HG03521 (cell line): Measurements from ENCODE around the gene ALDH7A1.
"Not testable (repeated sequence)": the region's sequence is repeated elsewhere in the genome, so short reads cannot be mapped to it uniquely, and the experiment has no call there.

Source experiments
- ATAC-seq: cut with Tn5 transposase; IDR thresholded peaks from one replicate; pipeline ENCODE4 v1.9.1; 2021; ENCODE audit warnings: mild to moderate bottlenecking, moderate library complexity; ENCODE audit not compliant: unreplicated experiment

Gene ALDH7A1

GRCh38 chr5:126595486-126596083 lies 566 bp upstream of the ALDH7A1 start:
- ATAC-seq = peak; percentile 10

- ATAC-seq = no peak
Observed at GRCh38 chr5:126591549-126591948, 3.5 kb downstream of the ALDH7A1 start.

GRCh38 chr5:126589536-126590297 lies 5.3 kb downstream of the ALDH7A1 start:
- ATAC-seq = no peak

GRCh38 chr5:126587551-126588390 lies 7.2 kb downstream of the ALDH7A1 start:
- no peak for ATAC-seq

- no peak for ATAC-seq
Observed at GRCh38 chr5:126583761-126584160, 11.3 kb downstream of the ALDH7A1 start.

GRCh38 chr5:126579716-126580115 lies 15.3 kb downstream of the ALDH7A1 start:
- ATAC-seq = no peak

- no peak for ATAC-seq
Observed at GRCh38 chr5:126577415-126577814, 17.6 kb downstream of the ALDH7A1 start.

- ATAC-seq = no peak
Observed at GRCh38 chr5:126576974-126577373, 18.0 kb downstream of the ALDH7A1 start.

GRCh38 chr5:126575644-126576043 lies 19.4 kb downstream of the ALDH7A1 start:
- no peak for ATAC-seq

GRCh38 chr5:126568206-126568755 lies 26.7 kb downstream of the ALDH7A1 start:
- no peak for ATAC-seq

GRCh38 chr5:126562823-126563222 lies 32.2 kb downstream of the ALDH7A1 start:
- peak; percentile 82 for ATAC-seq

GRCh38 chr5:126561908-126562307 lies 33.1 kb downstream of the ALDH7A1 start:
- no peak for ATAC-seq

GRCh38 chr5:126555101-126555500 lies 39.9 kb downstream of the ALDH7A1 start:
- ATAC-seq = not testable (repeated sequence)

GRCh38 chr5:126552614-126553013 lies 42.4 kb downstream of the ALDH7A1 start:
- no peak for ATAC-seq

- ATAC-seq = peak; percentile 66
Observed at GRCh38 chr5:126544087-126544740, 50.8 kb downstream of the ALDH7A1 start.

GRCh38 chr5:126543660-126544059 lies 51.4 kb downstream of the ALDH7A1 start:
- no peak for ATAC-seq

- no peak for ATAC-seq
Observed at GRCh38 chr5:126543009-126543408, 52.0 kb downstream of the ALDH7A1 start.

- no peak for ATAC-seq
Observed at GRCh38 chr5:126542441-126542840, 52.6 kb downstream of the ALDH7A1 start.

GRCh38 chr5:126540631-126541030 lies 54.4 kb downstream of the ALDH7A1 start:
- ATAC-seq = no peak

- no peak for ATAC-seq
Observed at GRCh38 chr5:126538579-126538978, 56.4 kb downstream of the ALDH7A1 start.

GRCh38 chr5:126536874-126537273 lies 58.1 kb downstream of the ALDH7A1 start:
- no peak for ATAC-seq
